Tibial artery (tissue), 4 donors: Measurements from ENCODE around the gene DAZAP1.

Experiments used
- DNase-seq, 2 donors: peaks; one replicate each; pipeline ENCODE4 v3.0.0-alpha.2; 2019
- H3K27ac ChIP-seq, 2 donors: fragments of 200-600 bp; sonication (generic) in 1 of 2; 1 replicate in 1 of 2; 2 replicates in 1 of 2; pipeline ENCODE4 v1.5.1; 2018 to 2019; ENCODE audit warnings: mild to moderate bottlenecking in 1 of 2
- H3K27me3 ChIP-seq, 2 donors: fragments of 200-600 bp; sonication (generic) in 1 of 2; one replicate each; pipeline versions ENCODE4 v1.5.1 to v1.6.0; 2016 to 2019
- H3K36me3 ChIP-seq, 3 donors: fragments of 200-600 bp; sonication (generic) in 2 of 3; one replicate each; pipeline ENCODE4 v1.5.1; 2016 to 2019; ENCODE audit warnings: mild to moderate bottlenecking in 2 of 3
- H3K4me1 ChIP-seq, 4 donors: fragments of 200-600 bp; sonication (generic) in 2 of 4; 1 replicate in 3 of 4; 2 replicates in 1 of 4; pipeline ENCODE4 v1.5.1; 2016 to 2019
- H3K4me3 ChIP-seq, 2 donors: fragments of 200-600 bp; sonication (generic) in 1 of 2; 1 replicate in 1 of 2; 2 replicates in 1 of 2; pipeline ENCODE4 v1.5.1; 2018 to 2019; ENCODE audit warnings: mild to moderate bottlenecking in 2 of 2
- H3K9me3 ChIP-seq, 3 donors: fragments of 200-600 bp; sonication (generic) in 1 of 3; one replicate each; pipeline ENCODE4 v1.5.1; 2016 to 2019
- intact Hi-C: fragments of 100-400 bp; cut with DNase I; formaldehyde crosslinking; loops from one replicate; pipeline ENCODE4 v1.15.0; 2023; ENCODE audit warnings: low total_unique reads
- TF ChIP-seq, protein P1 (sequence below), 2 experiments: fragments of 200-600 bp in 1 of 2; fragments of 450-650 bp in 1 of 2; IDR thresholded peaks; one replicate each; pipeline ENCODE4 v1.5.1; 2017 to 2019; ENCODE audit warnings: antibody characterized with exemption in 2 of 2, mild to moderate bottlenecking in 1 of 2, moderate library complexity in 1 of 2

DAZAP1 gene

DNA sequence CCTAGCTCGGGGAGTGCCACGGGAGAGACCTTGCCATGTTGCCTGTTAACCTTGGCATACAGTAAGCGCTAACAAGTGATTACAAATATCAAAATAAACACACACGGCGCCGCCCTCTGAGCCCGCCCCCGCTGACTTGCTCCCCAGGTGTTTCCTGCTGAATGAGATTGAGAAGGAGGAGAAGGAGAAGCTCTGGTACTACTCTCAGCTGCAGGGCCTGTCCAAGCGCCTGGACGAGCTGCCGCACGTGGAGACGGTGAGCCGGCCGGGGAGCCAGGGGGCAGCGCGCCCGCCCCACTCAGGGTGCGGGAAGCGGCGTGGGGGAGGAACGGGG is 47.6 kb downstream of the DAZAP1 start:
- TF ChIP-seq, protein P1, sequence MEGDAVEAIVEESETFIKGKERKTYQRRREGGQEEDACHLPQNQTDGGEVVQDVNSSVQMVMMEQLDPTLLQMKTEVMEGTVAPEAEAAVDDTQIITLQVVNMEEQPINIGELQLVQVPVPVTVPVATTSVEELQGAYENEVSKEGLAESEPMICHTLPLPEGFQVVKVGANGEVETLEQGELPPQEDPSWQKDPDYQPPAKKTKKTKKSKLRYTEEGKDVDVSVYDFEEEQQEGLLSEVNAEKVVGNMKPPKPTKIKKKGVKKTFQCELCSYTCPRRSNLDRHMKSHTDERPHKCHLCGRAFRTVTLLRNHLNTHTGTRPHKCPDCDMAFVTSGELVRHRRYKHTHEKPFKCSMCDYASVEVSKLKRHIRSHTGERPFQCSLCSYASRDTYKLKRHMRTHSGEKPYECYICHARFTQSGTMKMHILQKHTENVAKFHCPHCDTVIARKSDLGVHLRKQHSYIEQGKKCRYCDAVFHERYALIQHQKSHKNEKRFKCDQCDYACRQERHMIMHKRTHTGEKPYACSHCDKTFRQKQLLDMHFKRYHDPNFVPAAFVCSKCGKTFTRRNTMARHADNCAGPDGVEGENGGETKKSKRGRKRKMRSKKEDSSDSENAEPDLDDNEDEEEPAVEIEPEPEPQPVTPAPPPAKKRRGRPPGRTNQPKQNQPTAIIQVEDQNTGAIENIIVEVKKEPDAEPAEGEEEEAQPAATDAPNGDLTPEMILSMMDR (IDR thresholded peaks at IDR 0.05): no peak
- no peak overlapping the region for H3K4me3 ChIP-seq
- peaks cover 14 to 89% of the 10 kb centered on the region in 2 donors for H3K27me3 ChIP-seq
- intact Hi-C loops: no loop called here
- H3K9me3 ChIP-seq: no peaks in the 10 kb centered on the region
- peaks cover 0 to 55% (median 27%) of the 10 kb centered on the region in 4 donors for H3K4me1 ChIP-seq
- DNase-seq: no peak
- H3K27ac ChIP-seq: no peak overlapping the region
- peaks cover 0 to 2% (median 0%) of the 10 kb centered on the region in 3 donors for H3K36me3 ChIP-seq

DNA sequence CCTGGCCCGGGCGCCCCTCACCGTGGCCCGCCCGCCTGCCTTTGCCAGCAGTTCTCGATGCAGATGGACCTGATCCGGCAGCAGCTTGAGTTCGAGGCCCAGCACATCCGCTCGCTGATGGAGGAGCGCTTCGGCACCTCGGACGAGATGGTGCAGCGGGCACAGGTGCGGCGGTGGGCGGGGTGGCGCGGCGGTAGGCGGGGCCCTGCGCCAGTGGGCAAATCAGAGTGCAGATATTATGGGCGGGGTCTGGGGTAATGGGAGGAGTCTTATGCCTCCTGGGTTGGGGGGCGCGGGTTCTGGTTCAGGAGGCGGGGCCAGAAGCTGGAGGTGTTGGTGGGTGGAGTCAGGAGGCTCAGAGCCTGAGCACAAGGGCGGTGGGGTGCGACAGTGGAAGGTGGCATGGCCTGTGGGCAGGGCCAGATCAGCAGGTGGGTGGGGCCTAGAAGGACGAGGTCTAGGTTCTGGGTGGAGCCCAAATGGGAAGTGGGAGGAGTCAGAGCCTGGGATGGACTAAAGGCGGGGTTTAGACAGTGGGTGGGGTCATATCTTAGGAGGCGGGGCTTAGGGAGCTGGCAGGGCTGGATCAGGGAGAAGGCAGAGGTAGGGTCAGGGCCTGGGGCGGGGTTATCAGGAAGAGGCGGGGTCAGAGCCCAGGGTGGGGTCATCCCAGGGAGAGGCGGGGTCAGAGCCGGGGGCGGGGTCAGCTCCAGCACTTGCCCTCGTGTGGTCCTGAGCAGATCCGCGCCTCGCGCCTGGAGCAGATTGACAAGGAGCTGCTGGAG is 48.1 kb downstream of the DAZAP1 start:
- peaks cover 0 to 54% (median 26%) of the 10 kb centered on the region in 4 donors for H3K4me1 ChIP-seq
- H3K27me3 ChIP-seq: peaks cover 9 to 83% of the 10 kb centered on the region in 2 donors
- DNase-seq: no peak
- no peak overlapping the region for H3K4me3 ChIP-seq
- TF ChIP-seq, protein P1 (IDR thresholded peaks at IDR 0.05): no peak
- H3K36me3 ChIP-seq: peaks cover 1 to 7% (median 2%) of the 10 kb centered on the region in 3 donors
- H3K27ac ChIP-seq: no peak overlapping the region
- intact Hi-C loops: no loop called here
- no peaks in the 10 kb centered on the region for H3K9me3 ChIP-seq

DNA sequence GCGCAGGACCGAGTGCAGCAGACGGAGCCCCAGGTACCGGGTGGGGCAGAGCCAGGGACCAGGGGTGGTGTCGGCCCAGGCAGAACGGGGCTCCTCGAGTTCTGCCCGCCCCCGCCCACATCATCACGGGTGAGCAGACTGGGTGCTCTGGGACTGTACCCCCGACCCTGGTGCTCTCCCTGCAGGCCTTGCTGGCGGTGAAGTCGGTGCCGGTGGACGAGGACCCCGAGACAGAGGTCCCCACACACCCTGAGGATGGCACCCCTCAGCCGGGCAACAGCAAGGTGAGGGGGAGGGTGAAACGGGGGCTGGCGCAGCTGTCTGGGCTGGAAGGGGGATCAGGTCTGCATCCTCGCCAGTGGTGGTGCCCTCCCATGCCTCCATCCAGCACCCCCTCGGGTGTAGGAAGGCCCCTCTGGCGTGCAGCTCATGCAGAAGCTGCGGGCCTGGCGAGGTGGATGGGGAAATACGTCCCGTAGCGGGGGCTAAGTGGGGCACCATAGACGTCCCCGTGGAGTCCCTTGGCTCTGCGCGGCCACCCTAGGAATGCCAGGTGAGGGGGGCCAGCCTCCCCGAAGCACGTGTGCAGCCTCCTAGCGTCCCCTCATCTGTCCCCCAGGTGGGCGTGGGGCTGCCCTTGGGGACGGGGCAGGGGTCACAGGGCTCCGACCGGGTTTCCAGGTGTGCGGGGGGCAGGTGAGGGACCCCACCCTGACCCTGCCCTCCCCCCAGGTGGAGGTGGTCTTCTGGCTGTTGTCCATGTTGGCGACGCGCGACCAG is 48.9 kb downstream of the DAZAP1 start:
- H3K27me3 ChIP-seq: peaks cover 3 to 75% of the 10 kb centered on the region in 2 donors
- H3K36me3 ChIP-seq: peaks cover 9 to 15% (median 9%) of the 10 kb centered on the region in 3 donors
- intact Hi-C loops: no loop called here
- H3K9me3 ChIP-seq: no peaks in the 10 kb centered on the region
- no peak for DNase-seq
- no peak overlapping the region for H3K4me3 ChIP-seq
- peaks cover 0 to 54% (median 26%) of the 10 kb centered on the region in 4 donors for H3K4me1 ChIP-seq
- TF ChIP-seq, protein P1 (IDR thresholded peaks at IDR 0.05): no peak
- no peak overlapping the region for H3K27ac ChIP-seq

DNA sequence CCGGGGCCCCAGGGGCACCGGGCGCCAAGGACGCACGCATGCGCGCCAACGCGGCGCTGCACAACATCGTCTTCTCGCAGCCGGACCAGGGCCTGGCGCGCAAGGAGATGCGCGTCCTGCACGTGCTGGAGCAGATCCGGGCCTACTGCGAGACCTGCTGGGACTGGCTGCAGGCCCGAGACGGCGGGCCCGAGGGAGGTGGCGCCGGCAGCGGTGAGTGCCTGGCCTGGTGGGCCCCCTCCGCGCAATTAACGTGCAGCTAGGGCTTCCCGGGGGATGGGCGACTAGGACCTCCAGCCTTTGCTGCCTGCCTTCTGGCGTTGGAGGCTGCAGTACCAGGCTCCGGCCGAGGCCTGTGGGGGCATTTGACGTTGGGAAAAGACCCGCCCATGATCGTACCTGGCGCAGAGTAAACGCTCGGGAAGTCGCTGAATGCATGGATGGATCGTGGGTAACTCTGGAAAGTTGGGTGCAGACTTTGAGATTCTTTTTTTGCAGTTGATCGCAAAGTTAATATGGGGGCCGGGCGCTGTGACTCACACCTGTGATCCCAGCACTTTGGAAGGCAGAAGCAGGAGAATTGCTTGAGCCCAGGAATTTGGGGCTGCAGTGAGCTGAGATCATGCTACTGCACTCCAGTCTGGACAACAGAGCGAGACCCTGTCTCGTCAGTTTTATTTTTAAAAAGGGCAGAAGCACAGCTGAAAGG is 49.8 kb downstream of the DAZAP1 start:
- peaks cover 0 to 45% (median 24%) of the 10 kb centered on the region in 4 donors for H3K4me1 ChIP-seq
- no peak overlapping the region for H3K27ac ChIP-seq
- no peaks in the 10 kb centered on the region for H3K9me3 ChIP-seq
- no peak overlapping the region for H3K4me3 ChIP-seq
- intact Hi-C loops: no loop called here
- no peak for DNase-seq
- peaks cover 3 to 67% of the 10 kb centered on the region in 2 donors for H3K27me3 ChIP-seq
- TF ChIP-seq, protein P1 (IDR thresholded peaks at IDR 0.05): no peak
- peaks cover 9 to 16% (median 10%) of the 10 kb centered on the region in 3 donors for H3K36me3 ChIP-seq

DNA sequence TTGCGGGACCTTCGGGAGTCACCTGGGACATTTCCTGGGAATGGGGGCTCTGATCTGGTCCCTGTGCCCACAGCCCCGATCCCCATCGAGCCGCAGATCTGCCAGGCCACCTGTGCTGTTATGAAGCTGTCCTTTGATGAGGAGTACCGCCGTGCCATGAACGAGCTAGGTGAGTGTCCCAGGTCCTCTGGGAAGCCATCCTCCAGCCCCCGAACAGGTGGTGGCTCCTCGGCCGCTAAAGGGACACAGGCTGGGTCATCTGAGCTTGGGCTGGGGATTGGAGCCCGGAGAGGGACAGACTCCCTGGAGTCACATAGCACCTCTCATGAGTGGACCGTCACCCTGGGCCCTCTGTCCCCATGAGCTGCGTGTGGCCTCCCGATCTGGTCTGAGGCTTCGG is 50.5 kb downstream of the DAZAP1 start:
- intact Hi-C loops: no loop called here
- DNase-seq: no peak
- no peak overlapping the region for H3K4me3 ChIP-seq
- peaks cover 3 to 59% of the 10 kb centered on the region in 2 donors for H3K27me3 ChIP-seq
- TF ChIP-seq, protein P1 (IDR thresholded peaks at IDR 0.05): no peak
- peaks cover 9 to 16% (median 10%) of the 10 kb centered on the region in 3 donors for H3K36me3 ChIP-seq
- no peak overlapping the region for H3K27ac ChIP-seq
- H3K9me3 ChIP-seq: no peaks in the 10 kb centered on the region
- H3K4me1 ChIP-seq: peaks cover 0 to 38% (median 21%) of the 10 kb centered on the region in 4 donors
